G401 (cell line): ENCODE results near the gene CCL1. TPM values are rescaled to one million over a fixed set of nuclear protein-coding genes. Genes with fewer than 3 reads are reported as not detected.

ENCODE experiments used
- DNase-seq: peaks from one replicate; pipeline ENCODE4 v3.0.0-alpha.2; 2015; ENCODE audit warnings: low spot score
- in situ Hi-C: cut with HindIII; loops from 2 replicates; pipeline ENCODE4 v1.10.0; 2016; ENCODE audit warnings: low sequenced_read_pairs, mixed read lengths
- total RNA-seq: library from RNA; depleted of rRNA; stranded (reverse); fragments of >200 nt; shearing (Covaris generic); gene quantifications from 2 replicates; pipeline ENCODE4 v1.2.3, GENCODE V29; 2014; rRNA removed

The CCL1 gene
- total RNA-seq, 1 experiment from 2014 or later = not detected

- in situ Hi-C loops = no loop called here
- DNase-seq = no peak
Measured at GRCh38 chr17:34313164-34313563, 49.9 kb downstream of the CCL1 start.

- in situ Hi-C loops = no loop called here
- DNase-seq = no peak
Measured at GRCh38 chr17:34312080-34312479, 51.0 kb downstream of the CCL1 start.

- in situ Hi-C loops = no loop called here
- no peak for DNase-seq
Measured at GRCh38 chr17:34311291-34311690, 51.7 kb downstream of the CCL1 start.

Other genes with a start within 250 kb of the CCL1 start
- not detected in 2 replicates for gene CCL2, start 107.9 kb downstream of the CCL1 start, total RNA-seq
- gene CCL7, start 93.0 kb downstream of the CCL1 start, total RNA-seq = not detected in 2 replicates
- gene CCL11, start 77.5 kb downstream of the CCL1 start, total RNA-seq = not detected in 2 replicates
- gene CCL8, start 43.8 kb downstream of the CCL1 start, total RNA-seq = not detected in 2 replicates
- gene CCL13, start 6.8 kb downstream of the CCL1 start, total RNA-seq = not detected in 2 replicates
- gene TMEM132E, start 216.3 kb upstream of the CCL1 start, total RNA-seq = not detected in 2 replicates